Esophagus muscularis mucosa (tissue), 3 donors: ENCODE data around the gene GALP.

Experiments used
- POLR2AphosphoS5 ChIP-seq, 2 donors: sonication (generic); formaldehyde crosslinking; IDR thresholded peaks; one replicate each; pipeline ENCODE4 v1.6.1; 2017; ENCODE audit warnings: antibody characterized with exemption in 2 of 2
- TF ChIP-seq, protein P1 (sequence below), 3 experiments: fragments of 200-600 bp in 2 of 3; fragments of 450-650 bp in 1 of 3; sonication (generic) in 2 of 3; IDR thresholded peaks; one replicate each; pipeline ENCODE4 v1.5.1; 2017 to 2019; ENCODE audit warnings: antibody characterized with exemption in 3 of 3, mild to moderate bottlenecking in 2 of 3, moderate library complexity in 1 of 3

DNA sequence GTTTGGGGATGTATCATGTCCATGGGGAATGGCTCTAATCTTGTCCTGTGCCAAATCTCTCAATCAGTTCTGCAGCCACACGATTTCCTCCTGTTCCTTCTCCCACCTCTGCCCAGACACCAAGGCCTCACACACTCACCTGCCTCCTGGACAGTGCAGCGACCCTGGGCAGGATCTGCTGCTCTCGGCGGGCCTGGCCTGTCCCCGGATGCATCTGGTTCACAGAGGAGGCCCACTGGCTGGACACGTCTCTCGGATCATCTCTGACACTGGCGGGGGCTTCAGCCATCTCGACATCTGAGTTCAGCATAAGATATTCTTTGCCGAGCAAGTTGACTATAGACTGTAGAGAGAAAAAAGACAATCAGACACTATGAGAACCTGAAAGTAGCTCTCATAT is 15.9 kb downstream of the GALP start:
- no peak for TF ChIP-seq POLR2AphosphoS5 (IDR thresholded peaks at IDR 0.05)
- TF ChIP-seq, protein P1, sequence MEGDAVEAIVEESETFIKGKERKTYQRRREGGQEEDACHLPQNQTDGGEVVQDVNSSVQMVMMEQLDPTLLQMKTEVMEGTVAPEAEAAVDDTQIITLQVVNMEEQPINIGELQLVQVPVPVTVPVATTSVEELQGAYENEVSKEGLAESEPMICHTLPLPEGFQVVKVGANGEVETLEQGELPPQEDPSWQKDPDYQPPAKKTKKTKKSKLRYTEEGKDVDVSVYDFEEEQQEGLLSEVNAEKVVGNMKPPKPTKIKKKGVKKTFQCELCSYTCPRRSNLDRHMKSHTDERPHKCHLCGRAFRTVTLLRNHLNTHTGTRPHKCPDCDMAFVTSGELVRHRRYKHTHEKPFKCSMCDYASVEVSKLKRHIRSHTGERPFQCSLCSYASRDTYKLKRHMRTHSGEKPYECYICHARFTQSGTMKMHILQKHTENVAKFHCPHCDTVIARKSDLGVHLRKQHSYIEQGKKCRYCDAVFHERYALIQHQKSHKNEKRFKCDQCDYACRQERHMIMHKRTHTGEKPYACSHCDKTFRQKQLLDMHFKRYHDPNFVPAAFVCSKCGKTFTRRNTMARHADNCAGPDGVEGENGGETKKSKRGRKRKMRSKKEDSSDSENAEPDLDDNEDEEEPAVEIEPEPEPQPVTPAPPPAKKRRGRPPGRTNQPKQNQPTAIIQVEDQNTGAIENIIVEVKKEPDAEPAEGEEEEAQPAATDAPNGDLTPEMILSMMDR (IDR thresholded peaks at IDR 0.05), result no peak
